Activated CD4-positive, alpha-beta T cell treated with anti-CD3 and anti-CD28 coated beads, Interleukin-2, amount 10 ng/mL, durations not matched to agents 24 days and 14 days (primary cell): ENCODE measurements around the gene RBP2. TPM values are rescaled to one million over a fixed set of nuclear protein-coding genes. Genes with fewer than 3 reads are reported as not detected.

ENCODE experiments used
- DNase-seq: peaks from one replicate; pipeline ENCODE4 v3.0.0; 2022
- H3K27ac Mint-ChIP-seq: one replicate; pipeline ENCODE4 v1.8.0; 2022; ENCODE audit warnings: mild to moderate bottlenecking, mixed read lengths
- H3K27me3 Mint-ChIP-seq: one replicate; pipeline ENCODE4 v1.8.0; 2022; ENCODE audit warnings: mixed read lengths
- H3K36me3 Mint-ChIP-seq: one replicate; pipeline ENCODE4 v1.8.0; 2022; ENCODE audit warnings: low read depth, mild to moderate bottlenecking, mixed read lengths
- H3K4me1 Mint-ChIP-seq: one replicate; pipeline ENCODE4 v1.8.0; 2021; ENCODE audit warnings: mixed read lengths
- H3K4me3 Mint-ChIP-seq: one replicate; pipeline ENCODE4 v1.8.0; 2022; ENCODE audit warnings: mild to moderate bottlenecking, moderate library complexity, mixed read lengths
- H3K9me3 Mint-ChIP-seq: one replicate; pipeline ENCODE4 v1.8.0; 2021; ENCODE audit warnings: mixed read lengths
- intact Hi-C: fragments of 100-400 bp; cut with micrococcal nuclease; formaldehyde crosslinking; loops from one replicate; pipeline ENCODE4 v1.15.1; 2023
- total RNA-seq: library from RNA; stranded (reverse); gene quantifications from 2 replicates; pipeline ENCODE4 v1.2.3, GENCODE V29; 2022

RBP2 gene
- total RNA-seq, 1 donor from 2014 or later = not detected

GRCh38 chr3:139468399-139468798, 7.9 kb downstream of the RBP2 start:
- H3K27me3 Mint-ChIP-seq = no peaks in the 10 kb centered on the region
- no peaks in the 10 kb centered on the region for H3K4me1 Mint-ChIP-seq
- intact Hi-C loops = no loop called here
- H3K9me3 Mint-ChIP-seq = no peaks in the 10 kb centered on the region
- no peaks in the 10 kb centered on the region for H3K36me3 Mint-ChIP-seq
- DNase-seq = no peak
- no peak overlapping the region for H3K4me3 Mint-ChIP-seq
- H3K27ac Mint-ChIP-seq = no peak overlapping the region

- Mint-ChIP-seq H3K36me3 (no peaks in the 10 kb centered on the region), H3K4me1 (no peaks in the 10 kb centered on the region), H3K4me3 (no peak overlapping the region), H3K27ac (no peak overlapping the region), H3K27me3 (no peaks in the 10 kb centered on the region), H3K9me3 (no peaks in the 10 kb centered on the region)
- intact Hi-C loops = no loop called here
- DNase-seq = no peak
These were observed 10.0 kb downstream of the RBP2 start for GRCh38 chr3:139466360-139466759.

DNA sequence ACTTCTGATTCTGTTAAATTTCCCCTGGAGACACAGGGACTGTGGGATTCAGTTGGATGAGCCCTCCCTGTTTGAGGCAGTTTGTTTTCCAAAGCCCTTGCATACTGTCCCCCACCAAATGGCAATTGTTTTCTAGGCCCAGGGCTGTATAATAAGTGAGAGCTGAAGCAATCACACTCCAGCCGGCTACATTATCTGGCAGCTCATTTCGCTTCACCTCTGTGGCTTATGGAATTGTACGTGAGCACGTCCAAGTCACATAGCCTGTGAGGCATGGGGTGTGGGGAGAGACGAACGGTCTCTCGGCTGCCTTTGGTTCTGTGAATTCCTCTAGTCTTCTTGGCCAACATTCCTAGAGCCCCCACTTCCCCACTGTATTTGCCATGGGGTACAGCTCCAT, 10.7 kb downstream of the RBP2 start:
- no peak overlapping the region for H3K27ac Mint-ChIP-seq
- no peak for DNase-seq
- no peaks in the 10 kb centered on the region for H3K27me3 Mint-ChIP-seq
- intact Hi-C loops = no loop called here
- H3K4me1 Mint-ChIP-seq = no peaks in the 10 kb centered on the region
- H3K36me3 Mint-ChIP-seq = no peaks in the 10 kb centered on the region
- no peaks in the 10 kb centered on the region for H3K9me3 Mint-ChIP-seq
- no peak overlapping the region for H3K4me3 Mint-ChIP-seq

GRCh38 chr3:139463466-139463865, 12.8 kb downstream of the RBP2 start:
- Mint-ChIP-seq H3K4me1 (no peaks in the 10 kb centered on the region), H3K36me3 (no peaks in the 10 kb centered on the region), H3K9me3 (no peaks in the 10 kb centered on the region), H3K27me3 (no peaks in the 10 kb centered on the region), H3K27ac (no peak overlapping the region), H3K4me3 (no peak overlapping the region)
- DNase-seq = no peak
- intact Hi-C loops = no loop called here

- Mint-ChIP-seq H3K27ac (no peak overlapping the region), H3K36me3 (no peaks in the 10 kb centered on the region), H3K9me3 (no peaks in the 10 kb centered on the region), H3K4me1 (no peaks in the 10 kb centered on the region), H3K27me3 (no peaks in the 10 kb centered on the region), H3K4me3 (no peak overlapping the region)
- DNase-seq = no peak
- intact Hi-C loops = no loop called here
These were observed 15.8 kb downstream of the RBP2 start for GRCh38 chr3:139460529-139460928.

GRCh38 chr3:139460076-139460475, 16.2 kb downstream of the RBP2 start:
- H3K36me3 Mint-ChIP-seq = no peaks in the 10 kb centered on the region
- H3K4me1 Mint-ChIP-seq = no peaks in the 10 kb centered on the region
- H3K27me3 Mint-ChIP-seq = no peaks in the 10 kb centered on the region
- no peak overlapping the region for H3K27ac Mint-ChIP-seq
- no peak for DNase-seq
- H3K9me3 Mint-ChIP-seq = no peaks in the 10 kb centered on the region
- intact Hi-C loops = no loop called here
- H3K4me3 Mint-ChIP-seq = no peak overlapping the region

- no peak overlapping the region for H3K4me3 Mint-ChIP-seq
- intact Hi-C loops = no loop called here
- H3K27ac Mint-ChIP-seq = no peak overlapping the region
- no peaks in the 10 kb centered on the region for H3K27me3 Mint-ChIP-seq
- DNase-seq = no peak
- H3K4me1 Mint-ChIP-seq = no peaks in the 10 kb centered on the region
- no peaks in the 10 kb centered on the region for H3K36me3 Mint-ChIP-seq
- no peaks in the 10 kb centered on the region for H3K9me3 Mint-ChIP-seq
These were observed 18.0 kb downstream of the RBP2 start for GRCh38 chr3:139458348-139458747.

DNA sequence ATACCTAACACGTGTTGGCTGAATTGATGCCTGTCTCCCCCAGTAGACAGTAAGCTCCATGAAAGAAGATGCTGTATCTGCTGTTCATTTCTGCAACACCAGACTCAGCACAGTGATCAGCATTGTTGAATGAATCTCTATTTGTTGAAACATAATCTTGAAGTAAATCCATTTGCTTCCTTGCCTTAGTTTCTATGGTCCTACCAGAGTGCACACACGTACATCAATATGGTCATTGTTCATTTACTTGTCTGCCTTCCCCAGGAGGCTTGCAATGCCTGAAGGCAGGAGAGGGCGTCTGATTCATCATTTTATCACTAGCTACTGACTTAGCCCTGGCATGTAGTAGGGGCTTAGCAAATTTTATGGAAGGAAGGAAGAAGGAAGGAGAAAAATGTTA, 19.2 kb downstream of the RBP2 start:
- no peak for DNase-seq
- no peaks in the 10 kb centered on the region for H3K27me3 Mint-ChIP-seq
- intact Hi-C loops = no loop called here
- H3K4me1 Mint-ChIP-seq = no peaks in the 10 kb centered on the region
- H3K36me3 Mint-ChIP-seq = no peaks in the 10 kb centered on the region
- no peak overlapping the region for H3K27ac Mint-ChIP-seq
- H3K9me3 Mint-ChIP-seq = no peaks in the 10 kb centered on the region
- no peak overlapping the region for H3K4me3 Mint-ChIP-seq

DNA sequence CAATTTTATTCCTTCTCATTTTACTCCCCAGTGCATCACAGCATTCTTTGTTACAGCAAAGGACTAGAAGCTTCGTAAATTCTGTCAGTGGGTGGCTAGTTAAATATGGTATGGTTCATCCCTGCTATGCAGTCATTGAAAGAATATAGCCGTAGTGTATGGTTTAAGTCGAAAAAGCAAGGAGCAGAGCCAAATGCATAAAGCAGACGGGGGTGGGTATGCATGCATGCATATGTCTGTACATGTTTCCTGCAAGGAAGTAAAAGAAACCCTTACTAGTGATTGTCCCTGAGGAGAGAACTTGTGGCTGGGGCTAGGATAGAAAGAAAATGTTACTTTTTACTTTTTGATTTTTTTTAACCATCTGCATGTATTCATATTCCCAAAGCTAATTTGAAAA, 19.9 kb downstream of the RBP2 start:
- intact Hi-C loops = no loop called here
- no peaks in the 10 kb centered on the region for H3K4me1 Mint-ChIP-seq
- no peaks in the 10 kb centered on the region for H3K27me3 Mint-ChIP-seq
- no peaks in the 10 kb centered on the region for H3K36me3 Mint-ChIP-seq
- H3K9me3 Mint-ChIP-seq = no peaks in the 10 kb centered on the region
- H3K27ac Mint-ChIP-seq = no peak overlapping the region
- DNase-seq = no peak
- no peak overlapping the region for H3K4me3 Mint-ChIP-seq

- Mint-ChIP-seq H3K27me3 (no peaks in the 10 kb centered on the region), H3K4me3 (no peak overlapping the region), H3K4me1 (no peaks in the 10 kb centered on the region), H3K27ac (no peak overlapping the region), H3K9me3 (no peaks in the 10 kb centered on the region), H3K36me3 (no peaks in the 10 kb centered on the region)
- no peak for DNase-seq
- intact Hi-C loops = no loop called here
These were observed 20.5 kb downstream of the RBP2 start for GRCh38 chr3:139455855-139456254.

DNA sequence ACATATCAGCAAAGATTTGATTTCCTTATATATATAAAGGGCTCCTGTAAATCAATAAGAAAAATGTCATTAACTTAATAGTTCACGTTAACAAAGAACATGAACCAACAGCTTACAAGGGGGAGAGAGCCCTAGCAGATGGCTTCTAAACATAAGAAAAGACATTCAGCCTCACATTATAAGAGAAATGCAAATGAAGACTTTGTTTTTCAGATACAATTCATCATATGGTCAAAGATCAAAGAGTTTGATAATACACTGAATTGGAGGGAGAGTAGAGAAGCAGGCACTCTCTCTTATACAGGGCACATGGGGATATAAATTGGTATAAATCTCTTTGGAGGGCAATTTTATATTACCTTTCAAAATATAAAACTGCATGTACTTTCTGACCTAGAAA, 21.1 kb downstream of the RBP2 start:
- no peak overlapping the region for H3K4me3 Mint-ChIP-seq
- no peaks in the 10 kb centered on the region for H3K9me3 Mint-ChIP-seq

GRCh38 chr3:139454346-139454745, 22.0 kb downstream of the RBP2 start:
- H3K27ac Mint-ChIP-seq = no peak overlapping the region
- no peaks in the 10 kb centered on the region for H3K36me3 Mint-ChIP-seq
- H3K27me3 Mint-ChIP-seq = no peaks in the 10 kb centered on the region
- no peak overlapping the region for H3K4me3 Mint-ChIP-seq
- no peaks in the 10 kb centered on the region for H3K9me3 Mint-ChIP-seq
- no peak for DNase-seq
- intact Hi-C loops = no loop called here
- H3K4me1 Mint-ChIP-seq = no peaks in the 10 kb centered on the region

More for the DNA sequence above, 21.1 kb downstream of the RBP2 start:
- no peak overlapping the region for H3K27ac Mint-ChIP-seq
- H3K36me3 Mint-ChIP-seq = no peaks in the 10 kb centered on the region
- H3K27me3 Mint-ChIP-seq = no peaks in the 10 kb centered on the region
- intact Hi-C loops = no loop called here
- no peak for DNase-seq
- no peaks in the 10 kb centered on the region for H3K4me1 Mint-ChIP-seq

DNA sequence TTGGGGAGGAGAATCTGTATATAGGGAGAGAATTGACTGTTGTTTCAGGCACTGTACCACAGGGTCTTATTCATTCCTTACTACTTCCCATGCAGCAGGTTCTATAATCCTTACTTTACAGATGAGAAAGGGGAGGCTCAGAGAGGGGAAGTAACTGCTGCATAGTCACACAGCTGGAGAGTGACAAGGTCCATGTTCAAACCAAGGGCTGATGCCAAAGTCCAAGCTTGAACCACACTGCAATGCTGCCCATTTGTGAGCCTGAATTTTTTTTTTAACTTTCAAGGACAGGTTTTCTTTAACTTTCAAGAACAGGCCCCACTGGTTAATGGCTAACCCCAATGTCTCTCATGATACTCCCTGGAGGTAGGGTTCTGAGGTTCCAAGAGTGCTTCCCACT, 26.2 kb downstream of the RBP2 start:
- Mint-ChIP-seq H3K27ac (no peak overlapping the region), H3K4me1 (no peaks in the 10 kb centered on the region), H3K9me3 (no peaks in the 10 kb centered on the region), H3K27me3 (no peaks in the 10 kb centered on the region), H3K36me3 (no peaks in the 10 kb centered on the region), H3K4me3 (no peak overlapping the region)
- intact Hi-C loops = no loop called here
- no peak for DNase-seq

DNA sequence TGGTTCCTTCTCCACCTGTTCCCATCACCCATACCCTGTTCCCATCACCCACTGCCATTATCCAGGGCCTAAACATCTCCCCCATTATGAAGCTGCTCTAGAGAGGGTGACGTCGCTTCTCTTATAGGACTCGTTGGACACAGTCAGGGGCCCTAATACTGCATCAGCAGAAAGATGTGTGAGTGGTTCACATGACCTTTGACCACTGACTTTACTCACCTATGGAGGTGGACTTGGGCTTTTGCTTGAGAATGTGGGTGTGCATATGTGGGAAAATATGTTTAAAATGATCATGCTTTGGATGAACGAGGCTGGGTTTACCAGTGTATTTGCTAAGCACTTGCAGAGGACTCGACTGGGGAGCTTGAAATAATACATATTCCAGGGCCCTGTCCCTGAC, 26.8 kb downstream of the RBP2 start:
- H3K9me3 Mint-ChIP-seq = no peaks in the 10 kb centered on the region
- H3K27ac Mint-ChIP-seq = no peak overlapping the region
- DNase-seq = no peak
- intact Hi-C loops = no loop called here
- no peak overlapping the region for H3K4me3 Mint-ChIP-seq
- H3K36me3 Mint-ChIP-seq = no peaks in the 10 kb centered on the region
- no peaks in the 10 kb centered on the region for H3K27me3 Mint-ChIP-seq
- no peaks in the 10 kb centered on the region for H3K4me1 Mint-ChIP-seq

GRCh38 chr3:139448104-139448503, 28.2 kb downstream of the RBP2 start:
- Mint-ChIP-seq H3K4me1 (no peaks in the 10 kb centered on the region), H3K27me3 (no peaks in the 10 kb centered on the region), H3K27ac (no peak overlapping the region), H3K36me3 (no peaks in the 10 kb centered on the region), H3K9me3 (no peaks in the 10 kb centered on the region), H3K4me3 (no peak overlapping the region)
- intact Hi-C loops = no loop called here
- DNase-seq = no peak
